Natural killer cell treated with Interleukin-12 subunit alpha and Interleukin-12 subunit beta and Interleukin-15 and Interleukin-18, amount 100 ng/mL, for 72 hours (primary cell): ENCODE measurements around the gene BRD9. TPM values are rescaled to one million over a fixed set of nuclear protein-coding genes. Genes with fewer than 3 reads are reported as not detected.
"Not testable (repeated sequence)": the region's sequence is repeated elsewhere in the genome, so short reads cannot be mapped to it uniquely, and the experiment has no call there.

Experiments
- ATAC-seq, 2 donors: fragments of 150-1000 bp; cut with Tn5 transposase in 1 of 2; sonication (Bioruptor Pico), chemical (Tn5 transposase) in 1 of 2; 2 replicates each; pipeline ENCODE4 v1.10.0; 2021
- DNase-seq: peaks from one replicate; pipeline ENCODE4 v3.0.0; 2022; ENCODE audit warnings: low spot score
- H3K27ac Mint-ChIP-seq, 2 donors: 1 replicate in 1 of 2; 2 replicates in 1 of 2; pipeline ENCODE4 v1.8.0; 2022; ENCODE audit warnings: mixed read lengths in 2 of 2, mild to moderate bottlenecking in 1 of 2, moderate library complexity in 1 of 2
- H3K27me3 Mint-ChIP-seq, 2 donors: 1 replicate in 1 of 2; 2 replicates in 1 of 2; pipeline ENCODE4 v1.8.0; 2022; ENCODE audit warnings: mixed read lengths in 2 of 2
- H3K36me3 Mint-ChIP-seq: one replicate; pipeline ENCODE4 v1.8.0; 2022; ENCODE audit warnings: mixed read lengths
- H3K4me1 Mint-ChIP-seq, 2 donors: 1 replicate in 1 of 2; 2 replicates in 1 of 2; pipeline ENCODE4 v1.8.0; 2022; ENCODE audit warnings: low read depth in 2 of 2, mixed read lengths in 2 of 2, mild to moderate bottlenecking in 1 of 2
- H3K4me3 Mint-ChIP-seq: one replicate; pipeline ENCODE4 v1.8.0; 2022; ENCODE audit warnings: mixed read lengths
- H3K9me3 Mint-ChIP-seq: 2 replicates; pipeline ENCODE4 v1.8.0; 2022; ENCODE audit warnings: mixed read lengths
- total RNA-seq, 2 donors: library from RNA; stranded (reverse); gene quantifications; one replicate each; pipeline ENCODE4 v1.2.3, GENCODE V29; 2022

Gene BRD9
- total RNA-seq, 2 donors from 2014 or later = 52.7 to 136 TPM

DNA sequence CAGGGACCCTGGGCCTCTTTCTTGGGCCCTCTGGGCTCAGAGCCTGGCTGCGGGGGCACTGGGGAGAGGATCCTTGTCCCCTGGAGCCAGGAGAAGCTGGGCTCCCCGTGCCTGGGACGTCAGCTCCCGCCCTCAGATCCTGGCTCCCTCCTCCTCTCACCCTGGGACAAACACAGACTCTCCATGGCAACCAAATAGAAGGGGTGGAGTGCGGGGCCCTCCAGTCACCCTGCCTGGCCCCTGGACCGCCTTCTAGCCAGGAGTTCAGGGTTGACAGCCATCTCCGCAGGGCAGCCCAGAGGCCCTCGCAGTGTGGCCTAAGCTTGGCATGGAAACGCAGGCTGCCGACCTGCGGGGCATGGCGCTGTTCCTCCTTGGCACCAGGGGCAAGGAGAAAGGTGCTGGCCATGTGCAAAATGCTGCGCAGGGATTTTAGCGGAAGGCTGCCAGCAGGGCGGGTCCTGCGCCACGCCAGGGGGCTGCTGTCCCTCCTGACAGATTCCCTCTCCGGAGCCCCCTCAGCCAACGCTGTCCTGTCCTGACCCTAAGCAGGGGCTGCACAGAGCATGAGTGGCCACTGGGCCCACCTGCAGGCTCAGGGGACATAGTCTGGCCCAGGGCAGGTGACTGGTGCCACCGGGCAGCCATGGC lies 42.8 kb downstream of the BRD9 start:
- DNase-seq (peak; percentile 58), ATAC-seq (no peak)
- Mint-ChIP-seq H3K27ac (no peak overlapping the region), H3K4me3 (no peak overlapping the region), H3K9me3 (no peaks in the 10 kb centered on the region), H3K36me3 (no peaks in the 10 kb centered on the region), H3K27me3 (peaks cover 6 to 10% of the 10 kb centered on the region in 2 donors), H3K4me1 (no peaks in the 10 kb centered on the region)

DNA sequence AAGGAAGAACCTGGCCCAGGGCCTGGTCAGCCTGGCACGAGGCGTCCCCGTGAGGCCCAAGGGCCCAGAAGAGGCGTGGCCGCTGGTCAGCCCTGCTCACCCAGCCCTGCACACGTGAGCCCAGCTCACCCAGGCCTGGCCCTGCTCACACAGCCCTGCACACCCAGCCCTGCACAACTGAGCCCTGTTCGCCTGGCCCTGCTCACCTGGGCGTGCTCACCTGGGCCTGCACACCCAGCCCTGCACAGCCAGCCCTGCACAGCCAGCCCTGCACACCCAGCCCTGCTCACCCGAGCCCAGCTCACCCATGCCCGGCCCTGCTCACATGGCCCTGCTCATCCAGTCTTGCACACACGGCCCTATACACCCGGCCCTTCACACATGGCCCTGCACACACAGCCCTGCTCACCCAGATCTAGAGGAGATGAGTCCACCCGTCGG lies 43.9 kb downstream of the BRD9 start:
- H3K9me3 Mint-ChIP-seq = no peaks in the 10 kb centered on the region
- no peaks in the 10 kb centered on the region for H3K4me1 Mint-ChIP-seq
- DNase-seq (peak; percentile 46), ATAC-seq (no peak)
- no peak overlapping the region for H3K27ac Mint-ChIP-seq
- H3K36me3 Mint-ChIP-seq = no peaks in the 10 kb centered on the region
- peaks cover 6 to 10% of the 10 kb centered on the region in 2 donors for H3K27me3 Mint-ChIP-seq
- no peak overlapping the region for H3K4me3 Mint-ChIP-seq

DNA sequence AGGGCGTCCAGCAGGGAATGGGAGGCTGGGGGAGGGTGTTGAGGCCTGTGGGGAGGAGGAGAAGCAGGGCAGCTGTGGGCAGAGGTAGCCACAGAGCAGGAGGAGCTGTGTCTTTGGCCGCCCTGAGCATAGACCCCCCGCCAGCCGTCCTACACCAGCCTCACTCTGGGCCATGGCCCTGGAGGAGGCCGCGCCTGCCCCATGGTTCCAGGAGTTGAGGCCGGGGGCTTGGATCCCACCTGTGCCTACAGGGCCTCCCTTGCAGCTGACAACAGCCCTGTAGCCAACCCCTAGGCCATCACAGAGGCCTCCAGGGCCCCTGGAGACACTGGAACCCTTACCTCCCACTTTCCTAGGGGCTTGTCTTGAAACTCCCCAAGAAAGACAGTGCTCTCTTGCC lies 44.9 kb downstream of the BRD9 start:
- H3K27ac Mint-ChIP-seq, H3K36me3 Mint-ChIP-seq, H3K9me3 Mint-ChIP-seq, H3K4me1 Mint-ChIP-seq, H3K4me3 Mint-ChIP-seq, DNase-seq, H3K27me3 Mint-ChIP-seq: not testable (repeated sequence)
- peak in 1 of 2 donors; percentile 22 for ATAC-seq

DNA sequence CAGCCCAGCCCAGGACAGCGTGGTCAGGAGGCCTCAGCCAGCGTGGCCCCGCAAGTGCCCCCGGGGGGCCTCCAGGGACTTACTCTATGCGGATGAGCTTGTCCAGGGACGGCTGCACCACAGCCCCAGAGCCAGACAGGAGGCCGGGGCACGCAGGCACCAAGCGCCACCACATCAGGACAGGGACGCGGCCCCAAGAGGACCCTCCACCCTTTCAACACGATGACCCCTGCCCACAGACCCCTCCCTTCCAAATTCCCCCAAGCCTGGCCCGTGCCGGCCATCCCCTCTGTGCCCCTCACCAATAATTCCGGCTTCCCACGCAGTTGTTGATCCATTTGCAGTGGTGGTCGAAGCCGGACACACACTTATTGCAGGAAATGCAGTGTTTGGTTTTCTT lies 45.4 kb downstream of the BRD9 start:
- not testable (repeated sequence) for H3K4me1 Mint-ChIP-seq, H3K4me3 Mint-ChIP-seq, H3K9me3 Mint-ChIP-seq, H3K27me3 Mint-ChIP-seq, H3K27ac Mint-ChIP-seq, ATAC-seq, H3K36me3 Mint-ChIP-seq
- DNase-seq = peak; percentile 28

DNA sequence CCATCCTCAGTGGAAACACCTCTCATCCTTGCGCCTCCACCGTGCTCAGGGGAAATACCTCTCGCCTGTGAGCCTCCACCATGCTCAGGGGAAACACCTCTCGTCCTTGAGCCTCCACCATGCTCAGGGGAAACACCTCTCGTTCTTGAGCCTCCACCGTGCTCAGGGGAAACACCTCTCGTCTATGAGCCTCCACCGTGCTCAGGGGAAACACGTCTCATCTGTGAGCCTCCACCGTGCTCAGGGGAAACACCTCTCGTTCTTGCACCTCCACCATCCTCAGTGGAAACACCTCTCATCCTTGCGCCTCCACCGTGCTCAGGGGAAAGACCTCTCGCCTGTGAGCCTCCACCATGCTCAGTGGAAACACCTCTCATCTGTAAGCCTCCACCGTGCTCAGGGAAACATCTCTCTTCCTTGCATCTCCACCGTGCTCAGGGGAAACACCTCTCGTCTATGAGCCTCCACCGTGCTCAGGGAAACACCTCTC lies 46.0 kb downstream of the BRD9 start:
- not testable (repeated sequence) for H3K9me3 Mint-ChIP-seq, H3K4me1 Mint-ChIP-seq, H3K27me3 Mint-ChIP-seq, H3K4me3 Mint-ChIP-seq, ATAC-seq, H3K36me3 Mint-ChIP-seq, H3K27ac Mint-ChIP-seq
- DNase-seq = peak; percentile 47

DNA sequence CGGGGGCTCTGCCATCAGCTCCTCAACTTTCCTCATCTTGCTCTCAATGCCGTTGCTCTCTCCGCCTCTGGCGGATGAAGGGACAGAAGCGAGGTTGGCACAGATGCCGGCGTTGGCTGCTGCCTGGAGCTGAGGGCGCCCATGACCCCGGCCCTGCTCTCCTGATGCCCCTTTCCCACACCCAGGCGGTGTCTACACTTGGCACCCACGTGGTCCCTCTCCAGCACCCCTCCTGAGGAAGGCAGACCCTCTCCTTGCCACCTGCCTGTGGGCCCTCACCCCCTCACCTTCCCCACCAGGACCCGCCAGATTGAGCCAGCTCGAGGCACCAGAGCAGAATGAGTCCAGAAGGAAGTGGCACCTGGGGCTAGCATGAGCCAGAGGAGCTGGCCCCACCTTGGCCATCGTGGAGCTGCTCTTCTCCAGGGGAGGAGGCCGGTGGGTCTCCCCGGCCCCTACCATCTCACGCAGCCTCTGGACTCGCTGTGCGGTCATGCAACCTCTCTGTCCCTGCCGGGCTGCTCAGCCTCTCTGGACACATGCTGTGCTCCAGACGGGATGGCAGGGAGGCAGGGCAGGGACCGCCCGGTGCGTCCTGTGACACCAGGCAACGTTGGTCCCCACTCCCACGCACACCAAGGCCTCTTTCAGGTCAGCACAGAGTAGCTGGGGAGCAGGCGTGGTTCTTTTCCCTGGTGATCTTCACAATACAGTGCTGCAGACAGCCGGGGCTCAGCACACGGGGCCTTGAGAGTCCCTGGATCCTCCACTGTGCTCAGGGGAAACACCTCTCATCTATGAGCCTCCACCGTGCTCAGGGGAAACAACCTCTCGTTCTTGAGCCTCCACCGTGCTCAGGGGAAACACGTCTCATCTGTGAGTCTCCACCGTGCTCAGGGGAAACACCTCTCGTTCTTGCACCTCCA lies 46.7 kb downstream of the BRD9 start:
- not testable (repeated sequence) for H3K4me1 Mint-ChIP-seq, ATAC-seq, H3K27me3 Mint-ChIP-seq, H3K4me3 Mint-ChIP-seq, DNase-seq, H3K27ac Mint-ChIP-seq, H3K9me3 Mint-ChIP-seq, H3K36me3 Mint-ChIP-seq

DNA sequence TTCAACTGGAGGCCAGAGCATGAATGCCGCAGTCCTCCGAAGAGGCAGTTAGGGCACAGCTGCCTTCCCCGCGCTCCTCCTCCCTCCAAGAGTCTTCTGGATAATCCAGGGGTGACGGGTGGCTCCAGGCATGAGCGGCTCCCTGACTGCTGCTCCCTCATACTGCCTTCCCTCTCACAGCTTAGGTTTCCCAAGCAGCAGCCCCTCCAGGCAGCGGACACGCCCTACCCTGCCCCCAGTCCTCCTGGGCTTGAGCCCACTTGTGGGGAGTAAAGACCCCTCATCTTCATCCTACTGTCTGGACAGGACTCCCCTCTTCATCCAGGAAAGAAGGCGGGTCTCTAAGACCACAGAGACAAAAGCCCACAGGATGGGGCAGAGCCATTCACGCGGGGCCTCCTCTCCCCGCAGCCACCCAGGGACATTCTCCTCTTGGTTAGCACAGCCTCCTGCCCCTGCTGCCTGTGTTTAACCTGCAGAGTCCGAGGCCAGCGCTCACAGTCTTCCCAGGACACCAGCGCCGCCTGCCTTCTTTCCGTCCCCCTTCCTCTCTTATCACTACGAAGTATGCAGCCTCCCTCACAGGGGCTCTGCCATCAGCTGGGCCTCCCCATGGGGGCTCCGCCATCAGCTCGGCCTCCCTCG lies 47.4 kb downstream of the BRD9 start:
- not testable (repeated sequence) for H3K27me3 Mint-ChIP-seq, H3K4me1 Mint-ChIP-seq, H3K36me3 Mint-ChIP-seq, DNase-seq, ATAC-seq, H3K9me3 Mint-ChIP-seq, H3K27ac Mint-ChIP-seq, H3K4me3 Mint-ChIP-seq

DNA sequence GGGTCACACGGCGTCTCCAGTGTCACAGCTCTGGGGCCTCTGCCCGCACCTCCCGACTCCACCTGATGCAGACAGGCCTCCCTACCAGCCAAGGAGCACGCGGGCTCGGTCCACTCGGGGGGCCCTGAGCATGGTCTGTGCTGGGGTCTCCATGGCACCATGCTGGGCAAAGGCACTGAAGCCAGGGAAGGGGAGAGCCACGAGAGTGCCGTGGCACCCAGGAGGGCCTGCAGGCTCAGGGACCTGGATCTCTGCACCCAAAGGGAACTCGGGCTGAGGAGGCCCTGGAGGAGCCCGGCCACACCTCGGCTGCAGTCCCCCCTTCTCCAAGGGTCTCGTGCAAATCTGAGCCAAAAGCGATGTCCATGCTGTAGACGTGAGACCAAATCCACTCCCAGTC lies 48.2 kb downstream of the BRD9 start:
- not testable (repeated sequence) for H3K9me3 Mint-ChIP-seq, H3K36me3 Mint-ChIP-seq, H3K4me3 Mint-ChIP-seq, H3K4me1 Mint-ChIP-seq, H3K27me3 Mint-ChIP-seq, DNase-seq, H3K27ac Mint-ChIP-seq, ATAC-seq

DNA sequence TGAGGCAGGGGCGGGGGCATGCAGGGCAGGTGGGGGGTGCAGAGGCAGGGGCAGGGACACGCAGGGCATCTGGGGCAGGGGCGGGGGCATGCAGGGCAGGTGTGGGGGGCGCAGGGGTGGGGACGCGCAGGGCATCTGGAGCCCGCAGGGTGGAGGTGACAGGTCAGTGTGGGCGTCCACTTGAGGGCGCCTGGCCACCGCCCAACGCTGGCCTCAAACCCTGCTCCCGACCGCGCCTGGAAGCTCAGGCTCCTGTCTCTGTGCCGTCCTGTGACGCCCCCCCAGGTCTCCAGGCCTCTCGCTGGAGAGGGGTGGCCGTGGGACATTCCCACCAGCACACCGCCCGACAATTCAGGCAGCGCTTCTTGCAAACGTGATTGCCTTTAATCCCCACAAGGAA lies 48.7 kb downstream of the BRD9 start:
- ATAC-seq, H3K4me3 Mint-ChIP-seq, H3K9me3 Mint-ChIP-seq, H3K4me1 Mint-ChIP-seq, H3K27ac Mint-ChIP-seq, H3K36me3 Mint-ChIP-seq, DNase-seq, H3K27me3 Mint-ChIP-seq: not testable (repeated sequence)

DNA sequence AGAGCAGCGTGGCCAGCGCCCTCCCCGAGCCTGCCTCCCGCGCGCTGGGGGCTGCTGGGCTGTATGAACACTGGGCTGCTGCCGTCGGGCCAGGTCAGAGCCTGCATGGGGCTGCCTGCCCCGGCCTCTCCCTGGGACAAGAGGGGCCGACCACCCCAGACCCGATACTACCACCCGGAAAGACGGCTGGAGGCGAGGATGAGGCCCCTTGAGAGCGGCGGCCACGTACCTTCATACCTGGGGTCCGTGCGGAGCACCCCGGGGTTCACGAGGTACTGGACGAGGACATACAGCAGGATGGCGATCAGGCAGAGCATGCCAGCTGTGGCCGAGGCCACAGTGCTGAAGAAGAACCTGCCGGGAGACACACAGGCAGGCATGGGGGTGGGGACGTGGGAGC lies 49.2 kb downstream of the BRD9 start:
- ATAC-seq, DNase-seq, H3K4me1 Mint-ChIP-seq, H3K4me3 Mint-ChIP-seq, H3K36me3 Mint-ChIP-seq, H3K9me3 Mint-ChIP-seq, H3K27ac Mint-ChIP-seq, H3K27me3 Mint-ChIP-seq: not testable (repeated sequence)

DNA sequence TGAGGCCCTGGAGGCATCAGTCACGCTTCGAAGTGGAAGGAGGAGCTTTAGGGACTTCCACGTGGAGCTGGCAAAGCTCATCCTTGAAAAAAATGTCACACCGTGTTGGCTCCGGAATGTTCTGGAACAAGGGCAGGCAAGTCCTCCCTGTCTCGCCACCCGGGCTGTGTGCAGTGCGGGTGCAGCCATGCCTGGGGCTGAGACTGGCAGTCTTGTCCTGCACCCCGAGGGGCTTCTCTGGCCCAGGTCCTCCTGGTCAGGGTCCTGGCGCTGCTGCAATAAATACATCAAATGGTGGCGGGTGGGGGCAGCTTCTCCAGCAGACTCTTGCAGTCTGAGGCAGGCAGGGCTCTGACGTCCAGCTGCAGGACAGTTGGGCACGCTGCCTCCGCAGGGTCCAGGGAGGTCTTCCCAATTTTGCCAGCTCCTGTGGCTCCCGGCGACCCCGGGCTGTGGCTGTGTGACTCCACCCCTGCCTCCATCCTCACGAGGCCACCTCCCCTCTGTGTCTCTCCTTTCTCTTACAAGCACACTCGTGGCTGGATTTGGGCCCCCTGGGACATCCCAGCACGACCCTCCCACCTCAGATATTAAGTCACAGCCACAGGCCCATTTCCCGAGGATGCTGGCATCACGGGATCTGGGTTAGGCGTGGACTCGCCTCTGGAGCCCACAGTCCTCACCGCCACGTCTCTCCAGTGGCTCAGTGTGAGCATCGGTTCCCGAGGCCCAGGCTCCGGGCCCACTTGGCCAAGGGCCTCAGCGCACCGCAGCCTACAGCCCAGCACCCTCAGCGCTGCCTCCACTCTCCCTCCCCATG lies 50.0 kb downstream of the BRD9 start:
- not testable (repeated sequence) for H3K36me3 Mint-ChIP-seq, H3K4me1 Mint-ChIP-seq, H3K9me3 Mint-ChIP-seq, H3K27ac Mint-ChIP-seq, H3K4me3 Mint-ChIP-seq, H3K27me3 Mint-ChIP-seq
- DNase-seq (peak; percentile 48), ATAC-seq (peak in 1 of 2 donors; percentile 14)

DNA sequence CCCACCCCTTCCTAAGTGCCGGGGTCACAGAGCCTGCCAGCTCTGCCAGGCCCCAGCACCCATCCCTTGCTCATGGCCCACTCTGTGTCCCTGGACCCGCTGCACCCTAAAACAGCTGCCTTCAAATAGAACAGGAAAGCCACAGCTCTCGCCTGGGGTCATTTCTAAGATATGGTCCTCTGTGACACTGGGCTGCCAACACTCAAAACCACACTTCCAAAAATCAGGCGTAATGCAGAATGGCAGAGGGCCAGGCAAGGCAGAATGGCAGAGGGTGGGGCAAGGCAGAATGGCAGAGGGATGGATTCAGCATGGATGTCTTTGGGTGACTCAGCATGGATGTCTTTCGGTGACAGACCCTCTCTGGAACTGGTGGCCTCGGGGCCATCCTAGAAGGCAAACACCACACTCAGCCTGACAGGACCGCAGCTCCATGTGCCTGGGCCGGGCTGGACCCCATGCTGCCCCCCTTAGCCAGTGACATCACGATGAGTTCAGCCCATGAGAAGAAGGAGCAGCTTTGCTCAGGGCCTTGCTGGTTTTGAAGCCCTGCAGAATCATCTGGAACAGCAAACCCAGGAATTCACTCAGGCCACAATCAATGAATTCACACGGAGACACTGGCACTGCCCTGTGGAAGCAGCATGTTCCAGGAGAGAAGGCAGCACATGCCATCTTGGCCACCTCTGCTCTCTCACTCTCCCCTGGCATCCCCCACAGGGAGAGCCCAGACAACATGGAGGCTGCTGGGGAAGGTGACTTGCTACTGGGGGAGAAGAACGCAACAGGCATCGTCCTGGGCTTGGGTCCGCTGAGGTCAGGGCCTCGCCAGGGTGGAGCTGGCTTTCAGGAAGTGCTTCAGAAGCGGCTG lies 50.8 kb downstream of the BRD9 start:
- H3K9me3 Mint-ChIP-seq, H3K4me3 Mint-ChIP-seq, H3K27me3 Mint-ChIP-seq, H3K27ac Mint-ChIP-seq, H3K4me1 Mint-ChIP-seq, ATAC-seq, H3K36me3 Mint-ChIP-seq, DNase-seq: not testable (repeated sequence)
